GM23248 (cell line): ENCODE measurements around the gene FAM217B. TPM values are rescaled to one million over a fixed set of nuclear protein-coding genes. Genes with fewer than 3 reads are reported as not detected.
"Not testable (repeated sequence)": the region's sequence is repeated elsewhere in the genome, so short reads cannot be mapped to it uniquely, and the experiment has no call there.

Experiments
- DNase-seq: peaks from one replicate; pipeline ENCODE4 v3.0.0-alpha.2; 2015
- H2AFZ ChIP-seq: fragments of 200-600 bp; sonication (generic); 2 replicates; pipeline ENCODE4 v1.6.1; 2016; ENCODE audit warnings: antibody characterized with exemption
- H3F3A ChIP-seq: fragments of 200-600 bp; sonication (generic); 2 replicates; pipeline ENCODE4 v1.6.1; 2016; ENCODE audit warnings: mild to moderate bottlenecking, antibody characterized with exemption, mixed run types; ENCODE audit not compliant: insufficient read depth
- H3K27ac ChIP-seq: fragments of 200-600 bp; sonication (generic); 2 replicates; pipeline ENCODE4 v1.5.1; 2016; ENCODE audit warnings: mild to moderate bottlenecking
- H3K27me3 ChIP-seq: fragments of 200-600 bp; sonication (generic); replicated peaks from 2 replicates; pipeline ENCODE4 v1.6.1; 2016; ENCODE audit warnings: mild to moderate bottlenecking; ENCODE audit not compliant: insufficient read depth
- H3K36me3 ChIP-seq: fragments of 200-600 bp; sonication (generic); 2 replicates; pipeline ENCODE4 v1.6.1; 2016; ENCODE audit warnings: low read depth, mild to moderate bottlenecking
- H3K4me1 ChIP-seq: fragments of 200-600 bp; sonication (generic); 2 replicates; pipeline ENCODE4 v1.6.1; 2016; ENCODE audit warnings: mild to moderate bottlenecking; ENCODE audit not compliant: insufficient read depth
- H3K4me2 ChIP-seq: fragments of 200-600 bp; sonication (generic); one replicate; pipeline ENCODE4 v1.6.1; 2016; ENCODE audit warnings: mild to moderate bottlenecking; ENCODE audit not compliant: unreplicated experiment
- H3K4me3 ChIP-seq: fragments of 200-600 bp; sonication (generic); 2 replicates; pipeline ENCODE4 v1.5.1; 2016; ENCODE audit warnings: mild to moderate bottlenecking
- H3K79me2 ChIP-seq: fragments of 200-600 bp; sonication (generic); 2 replicates; pipeline ENCODE4 v1.6.1; 2016; ENCODE audit warnings: mild to moderate bottlenecking; ENCODE audit not compliant: insufficient read depth
- H3K9ac ChIP-seq: fragments of 200-600 bp; sonication (generic); 2 replicates; pipeline ENCODE4 v1.6.1; 2016; ENCODE audit warnings: mild to moderate bottlenecking
- H3K9me2 ChIP-seq: fragments of 200-600 bp; sonication (generic); 2 replicates; pipeline ENCODE4 v1.6.1; 2016; ENCODE audit warnings: mixed run types, mild to moderate bottlenecking, moderate library complexity; ENCODE audit not compliant: insufficient read depth
- H3K9me3 ChIP-seq: fragments of 200-600 bp; sonication (generic); one replicate; pipeline ENCODE4 v1.6.1; 2017; ENCODE audit warnings: low read depth
- H4K20me1 ChIP-seq: fragments of 200-600 bp; sonication (generic); 2 replicates; pipeline ENCODE4 v1.6.0; 2016; ENCODE audit not compliant: insufficient read depth
- EZH2 ChIP-seq: fragments of 200-600 bp; sonication (generic); IDR thresholded peaks from 2 replicates; pipeline ENCODE4 v1.6.1; 2018; ENCODE audit warnings: antibody characterized with exemption, mild to moderate bottlenecking; ENCODE audit not compliant: insufficient read depth, poor library complexity, severe bottlenecking
- EZH2phosphoT487 ChIP-seq: fragments of 200-600 bp; sonication (generic); IDR thresholded peaks from 2 replicates; pipeline ENCODE4 v1.6.1; 2018; ENCODE audit warnings: antibody characterized with exemption, moderate library complexity, mild to moderate bottlenecking, low read depth; ENCODE audit not compliant: insufficient read depth
- WGBS, 2 experiments: methylation state at CpG; one replicate each; pipeline ENCODE4 v1.1.6; 2015 to 2017; ENCODE audit warnings: low lambda C conversion rate in 2 of 2, low coverage in 1 of 2; ENCODE audit errors: missing lambda C conversion rate in 2 of 2; 5-methylcytosine and 5-hydroxymethylcytosine counted together
- in situ Hi-C: fragments of 300-500 bp; cut with MboI; formaldehyde crosslinking; loops from 2 replicates; pipeline ENCODE4 v1.15.0; 2020
- polyA plus RNA-seq: library from polyadenylated mRNA; unstranded; fragments of >200 nt; fragmentation: Nextera tagmentation; extraction: Ambion mirVana; gene quantifications from 2 replicates; pipeline ENCODE4 v1.2.1, GENCODE V29; 2016
- total RNA-seq: library from RNA; depleted of rRNA; stranded (reverse); fragments of >200 nt; shearing (Covaris generic); gene quantifications from 2 replicates; pipeline ENCODE4 v1.2.3, GENCODE V29; 2014

FAM217B gene
- total and polyA plus RNA-seq, 2 experiments from 2014 or later = 2.2 to 9.5 TPM

DNA sequence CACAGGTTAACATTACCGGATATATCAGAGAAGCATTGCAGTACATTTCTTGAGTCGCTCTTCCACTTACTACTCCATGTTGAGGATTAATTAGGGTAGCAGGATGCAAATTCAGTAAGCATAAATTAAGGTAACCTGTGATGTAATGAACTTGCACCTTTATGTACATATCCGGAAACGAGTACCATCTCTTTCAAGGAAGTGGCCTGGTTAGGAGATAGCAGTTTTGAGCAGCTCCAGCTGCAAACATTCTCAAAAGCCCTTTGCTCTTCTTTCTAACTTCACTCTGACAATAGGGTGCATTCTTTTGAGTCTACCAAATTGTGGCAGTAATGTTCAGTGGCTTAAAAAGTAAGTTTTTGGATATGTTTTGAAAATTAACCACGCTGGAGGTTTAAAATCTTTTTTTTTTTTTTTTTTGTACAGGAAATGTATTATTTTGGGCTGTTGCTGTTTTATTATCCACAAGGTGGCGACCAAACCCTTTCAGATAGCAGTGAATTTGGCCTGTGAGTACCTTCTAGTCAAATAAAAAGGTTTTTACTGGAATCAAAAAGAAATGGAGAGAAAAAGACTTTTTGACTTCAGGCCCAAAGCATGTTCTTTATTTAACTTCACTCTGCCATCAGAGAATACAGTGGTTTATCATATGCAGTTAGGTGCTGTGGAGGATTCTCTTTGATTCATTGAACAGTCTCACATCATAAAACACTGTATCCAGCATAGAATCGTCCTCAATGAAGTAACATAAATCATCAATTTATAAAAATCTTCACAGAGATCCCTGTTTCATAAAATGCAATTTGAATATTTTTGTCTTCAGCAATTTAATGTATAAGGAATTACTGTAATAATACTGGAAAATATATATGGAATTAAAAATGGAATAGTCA lies 8.9 kb downstream of the FAM217B start:
- Histone ChIP-seq H3K27me3 (no peaks in the 10 kb centered on the region), H3K4me2 (no peak overlapping the region), H3K9ac (no peak overlapping the region), H3K9me3 (no peaks in the 10 kb centered on the region), H3K4me3 (no peak overlapping the region), H3K79me2 (no peaks in the 10 kb centered on the region), H3K4me1 (peaks cover 8% of the 10 kb centered on the region), H3K27ac (no peak overlapping the region), H3F3A (0 out of 2 replicates have a peak, but pooled peaks cover 11% of the 10 kb centered on the region), H2AFZ (peak overlapping the region; percentile 51; the same call in 1 of the 2 replicates), H4K20me1 (no peaks in the 10 kb centered on the region), H3K9me2 (no peaks in the 10 kb centered on the region), H3K36me3 (0 out of 2 replicates have a peak, but pooled peaks cover 1% of the 10 kb centered on the region)
- WGBS, 2 experiments = 38 to 39% methylated on average over 7 of the region's 7 CpGs
- TF ChIP-seq EZH2phosphoT487 = no peak
- no peak for TF ChIP-seq EZH2
- DNase-seq = peak; percentile 80
- in situ Hi-C loops = no loop called here

DNA sequence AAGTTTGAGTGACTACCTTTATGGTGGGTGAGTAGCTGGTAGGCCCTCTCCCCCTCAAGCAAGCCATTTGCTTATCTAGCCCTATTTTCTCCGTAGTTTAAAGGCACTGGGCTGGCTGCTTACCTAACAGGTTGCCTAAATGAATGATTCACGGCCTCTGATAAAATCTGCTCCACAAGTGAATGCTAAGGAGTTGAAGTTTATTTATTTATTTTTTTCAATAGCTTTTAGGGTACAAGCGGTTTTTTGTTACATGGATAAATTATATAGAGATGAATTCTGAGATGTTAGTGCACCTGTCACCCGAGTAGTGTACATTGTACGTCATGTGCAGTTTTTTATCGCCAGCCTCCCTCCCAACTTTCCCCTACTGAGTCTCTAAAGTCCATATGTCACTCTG lies 9.7 kb downstream of the FAM217B start:
- H3K9me3 ChIP-seq = no peaks in the 10 kb centered on the region
- 0 out of 2 replicates have a peak, but pooled peaks cover 11% of the 10 kb centered on the region for H3F3A ChIP-seq
- H3K4me3 ChIP-seq = no peak overlapping the region
- H3K27ac ChIP-seq = no peak overlapping the region
- no peaks in the 10 kb centered on the region for H4K20me1 ChIP-seq
- peaks cover 8% of the 10 kb centered on the region for H3K4me1 ChIP-seq
- no peak overlapping the region for H3K4me2 ChIP-seq
- no peak overlapping the region for H3K9ac ChIP-seq
- H3K27me3 ChIP-seq = no peaks in the 10 kb centered on the region
- in situ Hi-C loops = no loop called here
- no peak for TF ChIP-seq EZH2phosphoT487
- TF ChIP-seq EZH2 = no peak
- H3K79me2 ChIP-seq = no peaks in the 10 kb centered on the region
- 90 to 93% methylated on average over 6 of the region's 6 CpGs for WGBS, 2 experiments
- no peaks in the 10 kb centered on the region for H3K36me3 ChIP-seq
- no peaks in the 10 kb centered on the region for H3K9me2 ChIP-seq
- H2AFZ ChIP-seq = no peak overlapping the region
- no peak for DNase-seq

DNA sequence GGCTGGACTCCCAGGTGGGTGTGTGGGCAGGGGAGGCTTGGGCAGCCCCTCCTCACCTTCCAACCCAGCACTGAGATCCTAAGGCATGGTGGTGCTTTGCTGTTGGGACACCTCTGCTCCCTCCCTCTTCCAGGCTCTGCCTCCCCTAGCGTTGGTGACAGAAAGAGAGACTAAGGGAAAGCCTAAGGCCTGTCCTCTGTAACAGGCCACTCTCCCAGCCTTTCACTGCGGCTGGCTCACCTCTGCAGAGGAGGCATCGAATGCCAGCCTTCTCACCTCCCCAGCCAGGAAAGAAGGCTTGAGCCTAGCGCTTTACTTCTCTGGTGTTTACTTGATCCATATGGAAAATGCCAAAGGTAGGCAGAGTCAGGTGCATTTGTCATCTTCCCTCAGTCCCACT lies 14.5 kb downstream of the FAM217B start:
- Histone ChIP-seq H3K9ac (no peak overlapping the region), H2AFZ (no peak overlapping the region), H3K9me3 (no peaks in the 10 kb centered on the region), H3K27me3 (no peaks in the 10 kb centered on the region), H3F3A (no peaks in the 10 kb centered on the region), H3K4me3 (no peak overlapping the region), H4K20me1 (no peaks in the 10 kb centered on the region), H3K4me2 (no peak overlapping the region), H3K36me3 (no peaks in the 10 kb centered on the region), H3K79me2 (no peaks in the 10 kb centered on the region), H3K4me1 (no peaks in the 10 kb centered on the region), H3K9me2 (no peaks in the 10 kb centered on the region), H3K27ac (no peak overlapping the region)
- in situ Hi-C loops = no loop called here
- no peak for DNase-seq
- TF ChIP-seq EZH2phosphoT487 = no peak
- no peak for TF ChIP-seq EZH2
- 85 to 87% methylated on average over 4 of the region's 4 CpGs for WGBS, 2 experiments

DNA sequence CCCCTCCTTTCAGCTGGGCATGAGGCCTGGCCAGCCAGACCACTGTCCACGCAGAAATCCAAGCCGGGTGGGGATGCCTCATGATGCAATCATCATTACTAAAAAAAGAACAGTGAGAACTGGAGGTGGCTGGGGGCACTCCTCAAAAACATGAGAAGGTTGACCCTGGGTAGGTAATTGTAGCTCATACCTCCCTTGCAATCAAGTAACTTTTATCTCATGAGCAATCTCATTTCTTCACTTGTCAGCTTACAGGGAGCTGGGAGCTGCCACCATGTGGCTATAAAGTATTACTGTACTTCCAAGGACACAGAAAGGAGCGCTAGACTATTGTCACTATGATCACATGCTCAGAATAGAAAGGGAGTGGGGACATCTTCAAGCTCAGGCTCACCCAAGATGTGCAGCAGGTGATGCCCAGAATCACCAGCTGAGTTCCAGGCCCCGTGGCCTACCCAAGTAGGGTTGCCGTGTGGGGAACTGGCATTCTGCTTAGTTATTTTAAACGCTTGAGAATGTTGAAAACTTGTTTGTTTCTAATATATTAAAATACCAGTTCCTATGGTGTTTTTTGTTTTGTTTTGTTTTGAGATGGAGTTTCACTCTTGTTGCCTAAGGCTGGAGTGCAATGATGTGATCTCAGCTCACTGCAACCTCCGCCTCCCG lies 15.1 kb downstream of the FAM217B start:
- no peak overlapping the region for H3K4me3 ChIP-seq
- no peak overlapping the region for H3K4me2 ChIP-seq
- peak; percentile 42 for DNase-seq
- H3K27ac ChIP-seq = no peak overlapping the region
- H3K79me2 ChIP-seq = no peaks in the 10 kb centered on the region
- in situ Hi-C loops = no loop called here
- H3K36me3 ChIP-seq = no peaks in the 10 kb centered on the region
- no peaks in the 10 kb centered on the region for H3K9me2 ChIP-seq
- WGBS, 2 experiments = 61 to 62% methylated on average over 8 of the region's 8 CpGs
- H2AFZ ChIP-seq = no peak overlapping the region
- H4K20me1 ChIP-seq = no peaks in the 10 kb centered on the region
- no peaks in the 10 kb centered on the region for H3F3A ChIP-seq
- H3K9ac ChIP-seq = no peak overlapping the region
- H3K4me1 ChIP-seq = no peaks in the 10 kb centered on the region
- H3K9me3 ChIP-seq = no peaks in the 10 kb centered on the region
- no peak for TF ChIP-seq EZH2
- TF ChIP-seq EZH2phosphoT487 = no peak
- H3K27me3 ChIP-seq = no peaks in the 10 kb centered on the region

DNA sequence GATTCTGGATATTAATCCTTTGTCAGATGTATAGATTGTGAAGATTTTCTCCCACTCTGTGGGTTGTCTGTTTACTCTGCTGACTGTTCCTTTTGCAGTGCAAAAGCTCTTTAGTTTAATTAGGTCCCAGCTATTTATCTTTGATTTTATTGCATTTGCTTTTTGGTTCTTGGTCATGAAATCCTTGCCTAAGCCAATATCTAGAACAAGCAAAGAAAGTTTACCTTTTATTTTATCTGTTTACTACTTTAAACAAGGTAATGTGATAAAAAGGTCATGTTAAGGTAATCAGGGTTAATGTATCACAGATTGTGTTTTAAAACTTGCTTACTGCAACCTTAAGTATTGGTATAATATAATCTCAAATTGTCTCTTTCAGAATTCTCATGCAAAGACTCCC lies 17.4 kb downstream of the FAM217B start:
- H4K20me1 ChIP-seq, H3K36me3 ChIP-seq, H2AFZ ChIP-seq, H3K4me2 ChIP-seq, DNase-seq, H3K4me1 ChIP-seq, H3K4me3 ChIP-seq, H3K79me2 ChIP-seq, H3K27me3 ChIP-seq, H3K9ac ChIP-seq, in situ Hi-C loops, H3K27ac ChIP-seq, H3K9me3 ChIP-seq, H3K9me2 ChIP-seq, H3F3A ChIP-seq: not testable (repeated sequence)
